Chondrocyte (in vitro differentiated cells): ENCODE data around the gene PRCD. TPM values are rescaled to one million over a fixed set of nuclear protein-coding genes. Genes with fewer than 3 reads are reported as not detected.

Source experiments
- DNase-seq: peaks from one replicate; pipeline ENCODE4 v3.0.0; 2021; ENCODE audit warnings: mixed read lengths, low spot score
- H3K27ac Mint-ChIP-seq: one replicate; pipeline ENCODE4 v1.8.0; 2021; ENCODE audit warnings: mild to moderate bottlenecking, moderate library complexity, mixed read lengths; ENCODE audit not compliant: unreplicated experiment
- H3K27me3 Mint-ChIP-seq: 2 replicates; pipeline ENCODE4 v1.8.0; 2021; ENCODE audit warnings: low read depth, mixed read lengths
- H3K36me3 Mint-ChIP-seq: 2 replicates; pipeline ENCODE4 v1.8.0; 2021; ENCODE audit warnings: low read depth, mixed read lengths
- H3K4me1 Mint-ChIP-seq: 2 replicates; pipeline ENCODE4 v1.8.0; 2021; ENCODE audit warnings: low read depth, mild to moderate bottlenecking, mixed read lengths
- H3K4me3 Mint-ChIP-seq: one replicate; pipeline ENCODE4 v1.8.0; 2021; ENCODE audit warnings: mild to moderate bottlenecking, moderate library complexity, mixed read lengths; ENCODE audit not compliant: unreplicated experiment
- H3K9me3 Mint-ChIP-seq: 2 replicates; pipeline ENCODE4 v1.8.0; 2021; ENCODE audit warnings: low read depth, mixed read lengths
- CTCF ChIP-seq: fragments of 200-600 bp; sonication (generic); IDR thresholded peaks from 2 replicates; pipeline ENCODE4 v1.5.0; 2021; ENCODE audit warnings: antibody characterized with exemption, mild to moderate bottlenecking, moderate library complexity
- total RNA-seq: library from RNA; stranded (reverse); gene quantifications from 3 replicates; pipeline ENCODE4 v1.2.1, GENCODE V29; 2021

Gene PRCD
- total RNA-seq, 1 donor from 2014 or later, result 0.55 TPM

GRCh38 chr17:76594690-76595089, 54.8 kb downstream of the PRCD start:
- Mint-ChIP-seq H3K4me3 (no peak overlapping the region), H3K9me3 (no peaks in the 10 kb centered on the region), H3K36me3 (no peaks in the 10 kb centered on the region), H3K27me3 (peaks cover 8% of the 10 kb centered on the region), H3K27ac (no peak overlapping the region), H3K4me1 (peaks cover 2% of the 10 kb centered on the region)
- no peak for DNase-seq
- no peak for TF ChIP-seq CTCF

Other genes with a start within 250 kb of the PRCD start
- 4.7 to 5.2 TPM (median 5.0 TPM) in 3 replicates for gene QRICH2, start 231.8 kb upstream of the PRCD start, total RNA-seq
- gene PRPSAP1, start 186.1 kb upstream of the PRCD start, total RNA-seq, result 41.4 to 59.0 TPM (median 55.3 TPM) in 3 replicates
- gene SPHK1, start 155.4 kb upstream of the PRCD start, total RNA-seq, result 5.8 to 12.8 TPM (median 12.7 TPM) in 3 replicates
- gene UBE2O, start 86.9 kb upstream of the PRCD start, total RNA-seq, result 20.0 to 22.1 TPM (median 22.0 TPM) in 3 replicates
- gene AANAT, start 72.4 kb upstream of the PRCD start, total RNA-seq, result not detected in 3 replicates
- 4.7 to 5.4 TPM (median 4.9 TPM) in 3 replicates for gene RHBDF2, start 38.6 kb upstream of the PRCD start, total RNA-seq
- 0.48 to 5.4 TPM (median 4.6 TPM) in 3 replicates for gene CYGB, start 2.3 kb upstream of the PRCD start, total RNA-seq
- 1.5 to 3.0 TPM (median 2.8 TPM) in 3 replicates for gene ST6GALNAC2, start 45.8 kb downstream of the PRCD start, total RNA-seq
- not detected in 3 replicates for gene ST6GALNAC1, start 103.7 kb downstream of the PRCD start, total RNA-seq
- gene MXRA7, start 170.9 kb downstream of the PRCD start, total RNA-seq, result 141 to 200 TPM (median 197 TPM) in 3 replicates
- 22.4 to 27.2 TPM (median 25.0 TPM) in 3 replicates for gene JMJD6, start 186.6 kb downstream of the PRCD start, total RNA-seq
- 24.3 to 28.4 TPM (median 27.0 TPM) in 3 replicates for gene METTL23, start 186.8 kb downstream of the PRCD start, total RNA-seq
- gene SRSF2, start 197.3 kb downstream of the PRCD start, total RNA-seq, result 94.4 to 183 TPM (median 95.2 TPM) in 3 replicates
- 30.3 to 33.6 TPM (median 31.1 TPM) in 3 replicates for gene MFSD11, start 198.1 kb downstream of the PRCD start, total RNA-seq